Adipocyte (in vitro differentiated cells): ENCODE measurements around the gene KRTAP21-3.

ENCODE experiments used
- DNase-seq: peaks from one replicate; pipeline ENCODE4 v3.0.0-alpha.2; 2015; ENCODE audit warnings: low read depth
- H3K27me3 ChIP-seq: replicated peaks from 2 replicates; pipeline ENCODE4 v1.7.0; 2013; ENCODE audit warnings: mild to moderate bottlenecking, low read length, moderate library complexity; ENCODE audit not compliant: control insufficient read depth, insufficient read depth
- H3K36me3 ChIP-seq: 2 replicates; pipeline ENCODE4 v1.7.0; 2013; ENCODE audit warnings: low read length, mild to moderate bottlenecking, moderate library complexity; ENCODE audit not compliant: control insufficient read depth, insufficient read depth, severe bottlenecking
- H3K4me1 ChIP-seq: 2 replicates; pipeline ENCODE4 v1.7.0; 2013; ENCODE audit warnings: mild to moderate bottlenecking, low read length, moderate library complexity; ENCODE audit not compliant: control insufficient read depth, insufficient read depth
- H3K4me3 ChIP-seq: 2 replicates; pipeline ENCODE4 v1.7.0; 2013; ENCODE audit warnings: mild to moderate bottlenecking, low read length, moderate library complexity
- H3K9ac ChIP-seq: 2 replicates; pipeline ENCODE4 v1.7.0; 2013; ENCODE audit warnings: mild to moderate bottlenecking, low read length, moderate library complexity
- H3K9me3 ChIP-seq: 2 replicates; pipeline ENCODE4 v1.7.0; 2013; ENCODE audit warnings: mild to moderate bottlenecking, low read length, moderate library complexity; ENCODE audit not compliant: control insufficient read depth

The KRTAP21-3 gene

DNA sequence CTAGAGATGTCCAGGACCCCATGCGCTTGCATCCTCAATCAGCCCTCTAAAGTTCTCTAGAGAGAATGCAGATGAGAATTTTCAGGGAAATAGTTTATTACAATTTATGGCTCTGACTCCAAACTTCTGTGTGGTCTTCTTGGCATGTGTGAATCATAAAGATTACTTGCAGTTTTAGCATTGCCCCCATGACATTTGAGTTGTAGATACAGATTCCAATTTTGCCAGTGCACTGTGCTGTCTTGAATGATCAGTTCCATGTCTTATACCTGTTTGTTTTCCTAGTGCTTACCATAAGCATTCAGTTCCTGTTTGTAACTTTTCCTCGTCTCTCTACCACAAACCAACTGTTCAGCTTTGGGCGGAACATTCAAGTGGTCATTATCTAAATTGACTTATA is 4.8 kb downstream of the KRTAP21-3 start:
- Histone ChIP-seq H3K9me3 (peaks cover 4% of the 10 kb centered on the region), H3K9ac (no peak overlapping the region), H3K4me3 (no peak overlapping the region), H3K27me3 (no peaks in the 10 kb centered on the region), H3K36me3 (no peaks in the 10 kb centered on the region), H3K4me1 (no peaks in the 10 kb centered on the region)
- no peak for DNase-seq

DNA sequence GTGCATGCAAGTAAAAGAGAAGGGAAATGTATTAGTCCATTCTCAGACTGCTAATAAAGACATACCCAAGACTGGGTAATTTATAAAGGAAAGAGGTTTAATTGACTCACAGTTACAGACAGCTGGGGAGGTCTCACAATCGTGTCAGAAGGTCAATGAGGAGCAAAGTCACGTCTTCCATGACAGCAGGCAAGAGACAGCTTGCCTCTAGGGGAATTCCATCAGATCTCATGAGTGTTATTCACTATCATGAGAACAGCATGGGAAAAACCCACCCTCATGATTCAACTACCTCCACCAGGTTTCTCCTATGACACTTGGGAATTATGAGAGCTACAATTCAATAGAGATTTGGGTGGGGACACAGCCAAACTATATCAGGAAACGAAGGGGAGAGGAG is 8.1 kb downstream of the KRTAP21-3 start:
- Histone ChIP-seq H3K36me3 (no peaks in the 10 kb centered on the region), H3K4me3 (no peak overlapping the region), H3K9me3 (peaks cover 4% of the 10 kb centered on the region), H3K27me3 (no peaks in the 10 kb centered on the region), H3K9ac (no peak overlapping the region), H3K4me1 (no peaks in the 10 kb centered on the region)
- no peak for DNase-seq

DNA sequence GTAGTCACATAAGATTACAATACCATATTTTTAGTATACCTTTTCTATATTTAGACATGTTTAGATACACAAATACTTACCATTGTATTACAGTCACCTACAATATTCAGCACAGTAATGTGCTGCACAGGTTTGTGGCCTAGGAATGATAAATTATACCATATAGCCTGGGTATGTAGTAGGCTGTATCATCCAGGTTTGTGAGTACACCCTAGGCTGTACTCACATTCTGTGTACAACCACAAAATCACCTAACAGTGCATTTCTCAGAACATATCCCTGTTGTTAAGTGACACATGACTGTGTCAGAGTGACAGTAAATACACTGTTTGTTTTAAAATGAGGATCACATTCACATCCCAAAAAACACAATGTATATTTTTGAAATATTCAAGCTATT is 11.2 kb downstream of the KRTAP21-3 start:
- Histone ChIP-seq H3K4me3 (no peak overlapping the region), H3K27me3 (no peaks in the 10 kb centered on the region), H3K9ac (no peak overlapping the region), H3K4me1 (no peaks in the 10 kb centered on the region), H3K36me3 (no peaks in the 10 kb centered on the region), H3K9me3 (no peaks in the 10 kb centered on the region)
- DNase-seq = no peak

DNA sequence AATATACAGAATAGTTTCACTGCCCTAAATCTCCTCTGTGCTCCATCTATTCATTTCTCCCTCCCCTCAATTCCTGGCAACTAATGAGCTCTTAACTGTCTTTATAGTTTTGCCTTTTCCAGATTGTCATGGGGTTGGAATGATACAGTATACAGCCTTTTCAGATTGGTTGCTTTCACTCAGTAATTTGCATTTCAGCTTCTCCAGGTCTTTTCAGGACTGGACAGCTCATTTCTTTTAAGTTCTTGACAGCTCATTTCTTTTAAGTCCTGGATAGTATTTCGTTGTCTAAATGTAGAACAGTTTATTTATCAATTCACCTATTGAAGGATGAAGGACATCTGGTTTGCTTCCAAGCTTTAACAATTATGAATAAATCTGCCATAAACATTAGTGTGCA is 22.6 kb downstream of the KRTAP21-3 start:
- no peak for DNase-seq
- H3K4me1 ChIP-seq = no peaks in the 10 kb centered on the region
- H3K4me3 ChIP-seq = no peak overlapping the region

DNA sequence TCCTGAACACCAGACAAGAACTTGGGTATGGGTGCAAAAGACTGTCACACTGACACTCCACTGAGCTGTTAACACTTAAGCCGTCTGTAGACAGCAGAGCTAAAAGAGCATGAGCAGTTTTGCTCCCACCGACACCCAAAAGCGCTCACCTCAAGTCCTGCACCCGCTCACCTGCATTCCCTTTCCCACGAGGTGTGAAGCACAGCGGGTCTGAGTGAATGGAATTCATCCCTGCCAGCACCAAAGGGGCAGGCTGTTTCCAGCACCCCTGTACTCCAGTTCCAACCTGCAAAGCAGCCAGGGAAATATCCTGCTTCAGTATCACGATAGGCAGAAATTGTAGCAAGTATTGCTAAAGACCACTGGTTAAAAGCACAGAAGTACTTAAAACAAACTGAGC is 28.8 kb downstream of the KRTAP21-3 start:
- no peaks in the 10 kb centered on the region for H3K4me1 ChIP-seq
- no peaks in the 10 kb centered on the region for H3K36me3 ChIP-seq
- H3K9me3 ChIP-seq = no peaks in the 10 kb centered on the region
- no peak overlapping the region for H3K9ac ChIP-seq
- H3K4me3 ChIP-seq = no peak overlapping the region
- DNase-seq = no peak
- no peaks in the 10 kb centered on the region for H3K27me3 ChIP-seq

More for the DNA sequence above, 22.6 kb downstream of the KRTAP21-3 start:
- Histone ChIP-seq H3K9ac (no peak overlapping the region), H3K9me3 (peaks cover 10% of the 10 kb centered on the region), H3K27me3 (no peaks in the 10 kb centered on the region), H3K36me3 (no peaks in the 10 kb centered on the region)

DNA sequence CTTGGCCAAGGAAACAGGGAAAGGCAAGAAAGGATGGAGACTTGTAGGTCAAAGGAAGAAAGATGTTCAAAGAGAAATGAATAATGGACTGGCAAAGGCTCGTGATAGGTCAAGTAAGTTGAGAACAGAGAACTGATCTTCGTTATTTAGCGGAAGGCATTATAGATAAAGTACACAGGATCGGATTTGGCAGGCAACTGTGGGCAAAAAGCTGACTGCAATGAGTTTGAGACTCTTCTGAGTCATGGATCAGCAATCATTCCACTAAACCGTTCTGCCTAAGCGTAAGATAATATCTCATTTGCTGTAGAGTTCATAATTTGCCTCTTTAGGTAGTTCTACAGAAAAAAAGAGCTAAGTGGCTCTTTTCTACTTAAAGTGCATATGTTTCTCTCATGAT is 34.1 kb downstream of the KRTAP21-3 start:
- Histone ChIP-seq H3K36me3 (no peaks in the 10 kb centered on the region), H3K4me1 (no peaks in the 10 kb centered on the region), H3K9ac (no peak overlapping the region), H3K4me3 (no peak overlapping the region), H3K9me3 (no peaks in the 10 kb centered on the region), H3K27me3 (no peaks in the 10 kb centered on the region)
- no peak for DNase-seq

DNA sequence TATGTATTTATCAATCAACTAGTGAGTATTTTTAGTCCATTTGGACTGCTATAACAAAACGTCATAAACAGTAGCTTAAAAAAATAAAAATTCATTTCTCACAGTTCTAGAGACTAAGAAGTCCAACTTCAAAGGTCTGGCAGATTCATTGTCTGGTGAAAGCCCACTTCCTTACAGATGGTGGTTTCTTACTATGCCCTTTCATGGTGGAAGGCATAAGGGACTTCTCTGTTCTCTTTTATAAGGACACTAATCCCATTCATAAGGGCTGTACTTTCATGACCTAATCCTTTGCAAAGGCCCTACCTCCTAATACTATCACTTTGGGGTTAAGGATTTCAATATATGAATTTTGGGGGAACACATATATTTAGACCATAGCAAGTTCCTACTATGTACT is 38.0 kb downstream of the KRTAP21-3 start:
- Histone ChIP-seq H3K4me1 (no peaks in the 10 kb centered on the region), H3K4me3 (no peak overlapping the region), H3K9ac (no peak overlapping the region), H3K9me3 (no peaks in the 10 kb centered on the region), H3K36me3 (no peaks in the 10 kb centered on the region), H3K27me3 (no peaks in the 10 kb centered on the region)
- no peak for DNase-seq

DNA sequence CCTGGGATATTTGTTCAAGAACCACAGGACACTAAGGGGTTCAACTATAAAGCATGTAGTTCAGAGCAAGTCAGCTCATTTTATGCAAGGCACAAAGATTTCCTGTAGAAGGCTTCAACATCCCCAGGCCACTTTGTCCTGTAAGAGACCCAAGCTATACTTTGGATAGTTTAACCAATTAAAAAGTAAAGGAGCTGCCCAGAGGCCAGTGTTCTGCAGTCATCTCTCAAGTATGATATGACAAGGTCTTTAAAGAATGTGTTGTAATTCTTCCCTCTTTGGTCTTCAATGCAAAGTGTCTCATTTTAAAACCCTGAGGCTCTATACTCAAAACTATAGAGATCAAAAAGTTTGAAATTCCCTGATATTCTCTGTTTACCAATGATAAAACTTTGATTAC is 41.8 kb downstream of the KRTAP21-3 start:
- H3K9me3 ChIP-seq = no peaks in the 10 kb centered on the region
- DNase-seq = no peak
- H3K36me3 ChIP-seq = no peaks in the 10 kb centered on the region
- no peaks in the 10 kb centered on the region for H3K27me3 ChIP-seq
- no peak overlapping the region for H3K4me3 ChIP-seq
- no peaks in the 10 kb centered on the region for H3K4me1 ChIP-seq
- no peak overlapping the region for H3K9ac ChIP-seq

DNA sequence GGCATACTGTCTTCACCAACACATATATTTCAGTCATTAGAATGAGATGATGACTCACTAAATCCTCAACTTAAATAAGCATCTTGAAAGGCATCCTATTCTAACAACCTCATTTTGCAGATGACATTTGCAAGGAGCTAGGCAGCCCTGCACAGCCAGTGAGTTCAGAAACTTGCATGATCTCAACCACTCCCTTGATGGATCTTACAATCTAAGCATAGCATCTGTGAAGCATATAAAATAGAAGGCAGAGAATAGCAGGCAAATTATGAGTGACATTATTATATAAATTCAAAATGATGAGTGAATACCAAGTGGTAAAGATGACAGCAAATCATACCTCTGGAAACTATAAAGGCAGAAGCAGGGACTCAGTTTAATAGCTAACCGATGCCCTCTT is 44.3 kb downstream of the KRTAP21-3 start:
- no peak overlapping the region for H3K4me3 ChIP-seq
- DNase-seq = no peak
- no peaks in the 10 kb centered on the region for H3K9me3 ChIP-seq
- H3K36me3 ChIP-seq = no peaks in the 10 kb centered on the region
- no peaks in the 10 kb centered on the region for H3K27me3 ChIP-seq
- H3K9ac ChIP-seq = no peak overlapping the region
- H3K4me1 ChIP-seq = no peaks in the 10 kb centered on the region

DNA sequence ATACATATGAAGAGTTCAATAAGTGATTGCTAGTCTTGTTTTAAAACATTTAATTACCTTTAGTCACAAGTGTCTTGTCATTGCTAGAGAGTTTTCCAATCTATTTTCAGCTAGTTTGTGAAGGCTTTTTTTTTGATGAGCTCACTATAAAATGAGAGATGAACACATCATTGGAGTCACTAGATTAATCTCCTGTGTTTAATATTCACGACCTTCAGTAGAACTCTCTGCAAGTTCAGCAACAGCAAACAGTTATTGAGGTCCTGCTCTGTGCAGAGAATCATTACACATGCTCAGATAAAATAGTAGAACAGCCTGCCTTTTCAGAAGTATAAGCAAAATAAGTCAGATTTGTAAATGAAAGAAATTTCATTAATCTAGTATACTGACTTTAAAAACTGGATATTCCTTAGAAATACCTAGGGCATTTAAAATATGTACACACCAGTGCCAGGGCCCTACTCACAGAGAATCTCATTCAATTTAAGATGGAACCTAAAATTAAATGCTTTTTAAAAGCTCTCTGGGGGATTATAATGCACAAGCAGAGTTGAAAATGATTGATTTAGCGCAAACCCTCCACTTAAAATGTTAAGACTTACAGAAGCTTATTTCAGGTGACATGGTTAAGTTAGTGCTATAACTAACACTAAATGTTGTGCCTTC is 45.5 kb downstream of the KRTAP21-3 start:
- H3K4me3 ChIP-seq = no peak overlapping the region
- no peak for DNase-seq
- no peaks in the 10 kb centered on the region for H3K9me3 ChIP-seq
- no peaks in the 10 kb centered on the region for H3K4me1 ChIP-seq
- H3K36me3 ChIP-seq = no peaks in the 10 kb centered on the region
- no peak overlapping the region for H3K9ac ChIP-seq
- H3K27me3 ChIP-seq = no peaks in the 10 kb centered on the region

DNA sequence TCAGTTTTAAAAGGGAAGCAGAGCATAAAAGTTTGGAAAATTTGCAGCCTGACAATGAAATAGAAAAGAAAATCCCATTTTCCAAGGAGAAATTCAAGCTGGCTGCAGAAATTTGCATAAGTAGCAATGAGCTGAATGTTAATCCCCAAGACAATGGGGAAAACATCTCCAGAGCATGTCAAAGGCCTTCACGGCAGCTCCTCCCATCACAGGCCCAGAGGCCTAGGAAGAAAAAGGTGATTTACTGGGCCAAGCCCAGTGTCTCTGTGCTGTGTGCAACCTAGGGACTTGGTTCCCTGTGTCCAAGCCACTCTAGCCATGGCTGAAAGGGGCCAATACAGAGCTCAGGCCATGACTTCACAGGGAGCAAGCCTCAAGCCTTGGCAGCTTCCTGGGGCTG is 49.8 kb downstream of the KRTAP21-3 start:
- no peaks in the 10 kb centered on the region for H3K4me1 ChIP-seq
- H3K4me3 ChIP-seq = no peak overlapping the region
- DNase-seq = no peak
- no peak overlapping the region for H3K9ac ChIP-seq
- no peaks in the 10 kb centered on the region for H3K36me3 ChIP-seq
- no peaks in the 10 kb centered on the region for H3K9me3 ChIP-seq
- no peaks in the 10 kb centered on the region for H3K27me3 ChIP-seq
